OCI-LY1 (cell line): Measurements from ENCODE around the gene ZBTB24.

Experiments
- H2AFZ ChIP-seq: fragments of 200-600 bp; sonication (generic), shearing (Covaris generic); 2 replicates; pipeline ENCODE4 v1.6.0; 2014; ENCODE audit warnings: antibody characterized with exemption, mild to moderate bottlenecking, low read length
- H3F3A ChIP-seq: fragments of 200-600 bp; sonication (generic), shearing (Covaris generic); 2 replicates; pipeline ENCODE4 v1.6.0; 2014; ENCODE audit warnings: mild to moderate bottlenecking, antibody characterized with exemption, low read length, moderate library complexity; ENCODE audit not compliant: insufficient read depth
- H3K27ac ChIP-seq: fragments of 200-600 bp; sonication (generic); 2 replicates; pipeline ENCODE4 v1.5.1; 2014; ENCODE audit warnings: low read length, mixed run types, mild to moderate bottlenecking, low read depth; ENCODE audit not compliant: poor library complexity, severe bottlenecking
- H3K27me3 ChIP-seq: fragments of 200-600 bp; sonication (generic); 2 replicates; pipeline ENCODE4 v1.6.0; 2014; ENCODE audit warnings: antibody characterized with exemption, mild to moderate bottlenecking, low read length, moderate library complexity; ENCODE audit not compliant: insufficient read depth
- H3K36me3 ChIP-seq: fragments of 200-600 bp; sonication (generic); 2 replicates; pipeline ENCODE4 v1.6.1; 2014; ENCODE audit warnings: mild to moderate bottlenecking, antibody characterized with exemption, low read length, moderate library complexity, mixed read lengths; ENCODE audit not compliant: insufficient read depth
- H3K4me1 ChIP-seq: fragments of 200-600 bp; sonication (generic); 2 replicates; pipeline ENCODE4 v1.5.1; 2014; ENCODE audit warnings: mild to moderate bottlenecking, low read length, moderate library complexity; ENCODE audit not compliant: insufficient read depth, severe bottlenecking
- H3K4me2 ChIP-seq: fragments of 200-600 bp; sonication (generic), shearing (Covaris generic); 2 replicates; pipeline ENCODE4 v1.6.1; 2014; ENCODE audit warnings: low read length
- H3K4me3 ChIP-seq: fragments of 200-600 bp; sonication (generic); 2 replicates; pipeline ENCODE4 v1.5.1; 2014; ENCODE audit warnings: low read length, low read depth, mild to moderate bottlenecking, mixed read lengths; ENCODE audit not compliant: poor library complexity, severe bottlenecking
- H3K79me2 ChIP-seq: fragments of 200-600 bp; shearing (Covaris generic); 2 replicates; pipeline ENCODE4 v1.6.1; 2016; ENCODE audit warnings: mixed run types, low read length, mixed read lengths; ENCODE audit not compliant: insufficient read depth
- H3K9ac ChIP-seq: fragments of 200-600 bp; sonication (generic), shearing (Covaris generic); 2 replicates; pipeline ENCODE4 v1.6.1; 2014; ENCODE audit warnings: mild to moderate bottlenecking, low read length, mixed read lengths
- H3K9me2 ChIP-seq: fragments of 200-600 bp; sonication (generic), shearing (Covaris generic); 2 replicates; pipeline ENCODE4 v1.6.1; 2014; ENCODE audit warnings: low read depth, mild to moderate bottlenecking, low read length, mixed read lengths
- H3K9me3 ChIP-seq: fragments of 200-600 bp; shearing (Covaris generic); 2 replicates; pipeline ENCODE4 v1.6.1; 2014; ENCODE audit warnings: low read length, mixed read lengths
- H4K20me1 ChIP-seq: fragments of 200-600 bp; sonication (generic), shearing (Covaris generic); 2 replicates; pipeline ENCODE4 v1.6.0; 2016; ENCODE audit warnings: mild to moderate bottlenecking, low read length; ENCODE audit not compliant: insufficient read depth
- EZH2 ChIP-seq: fragments of 200-600 bp; sonication (generic), shearing (Covaris generic); IDR thresholded peaks from 2 replicates; pipeline ENCODE4 v1.8.0; 2017; ENCODE audit warnings: borderline replicate concordance, mixed run types, mild to moderate bottlenecking, antibody characterized with exemption, low read length, moderate library complexity, mixed read lengths
- TF ChIP-seq, protein P1 (sequence below): fragments of 200-600 bp; sonication (generic), shearing (Covaris generic); IDR thresholded peaks from 2 replicates; pipeline ENCODE4 v1.5.1; 2017; ENCODE audit warnings: mild to moderate bottlenecking, antibody characterized with exemption, low read length, moderate library complexity, mixed read lengths

Gene ZBTB24

DNA sequence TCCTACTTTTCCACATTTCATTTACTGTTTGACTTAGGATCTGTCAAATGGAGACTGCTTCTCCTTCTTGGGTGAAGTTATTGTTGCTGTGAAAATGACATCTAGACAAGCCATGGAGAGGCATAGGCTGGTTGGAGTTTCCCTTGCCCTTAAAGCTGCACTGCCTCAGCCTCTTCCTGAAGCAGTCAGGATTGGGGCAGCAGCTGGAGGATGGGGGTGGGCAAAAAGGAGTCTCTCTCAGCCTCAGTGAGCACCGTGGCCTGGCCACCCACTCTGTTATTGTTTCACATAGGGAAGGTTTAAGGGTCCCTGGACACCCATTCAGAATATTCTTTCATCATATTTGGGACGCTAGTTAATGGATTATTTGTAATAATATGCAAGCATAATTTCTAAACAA lies 7.7 kb upstream of the ZBTB24 start:
- Histone ChIP-seq H3K27ac (no peak overlapping the region), H3K4me1 (no peaks in the 10 kb centered on the region), H2AFZ (no peak overlapping the region), H3K9ac (no peak overlapping the region), H3K9me2 (no peaks in the 10 kb centered on the region), H4K20me1 (no peaks in the 10 kb centered on the region), H3F3A (no peaks in the 10 kb centered on the region), H3K36me3 (no peaks in the 10 kb centered on the region), H3K4me3 (no peak overlapping the region), H3K4me2 (no peak overlapping the region), H3K79me2 (no peaks in the 10 kb centered on the region), H3K27me3 (0 out of 2 replicates have a peak, but pooled peaks cover 5% of the 10 kb centered on the region), H3K9me3 (no peaks in the 10 kb centered on the region)
- no peak for TF ChIP-seq EZH2
- TF ChIP-seq, protein P1, sequence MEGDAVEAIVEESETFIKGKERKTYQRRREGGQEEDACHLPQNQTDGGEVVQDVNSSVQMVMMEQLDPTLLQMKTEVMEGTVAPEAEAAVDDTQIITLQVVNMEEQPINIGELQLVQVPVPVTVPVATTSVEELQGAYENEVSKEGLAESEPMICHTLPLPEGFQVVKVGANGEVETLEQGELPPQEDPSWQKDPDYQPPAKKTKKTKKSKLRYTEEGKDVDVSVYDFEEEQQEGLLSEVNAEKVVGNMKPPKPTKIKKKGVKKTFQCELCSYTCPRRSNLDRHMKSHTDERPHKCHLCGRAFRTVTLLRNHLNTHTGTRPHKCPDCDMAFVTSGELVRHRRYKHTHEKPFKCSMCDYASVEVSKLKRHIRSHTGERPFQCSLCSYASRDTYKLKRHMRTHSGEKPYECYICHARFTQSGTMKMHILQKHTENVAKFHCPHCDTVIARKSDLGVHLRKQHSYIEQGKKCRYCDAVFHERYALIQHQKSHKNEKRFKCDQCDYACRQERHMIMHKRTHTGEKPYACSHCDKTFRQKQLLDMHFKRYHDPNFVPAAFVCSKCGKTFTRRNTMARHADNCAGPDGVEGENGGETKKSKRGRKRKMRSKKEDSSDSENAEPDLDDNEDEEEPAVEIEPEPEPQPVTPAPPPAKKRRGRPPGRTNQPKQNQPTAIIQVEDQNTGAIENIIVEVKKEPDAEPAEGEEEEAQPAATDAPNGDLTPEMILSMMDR, result no peak

DNA sequence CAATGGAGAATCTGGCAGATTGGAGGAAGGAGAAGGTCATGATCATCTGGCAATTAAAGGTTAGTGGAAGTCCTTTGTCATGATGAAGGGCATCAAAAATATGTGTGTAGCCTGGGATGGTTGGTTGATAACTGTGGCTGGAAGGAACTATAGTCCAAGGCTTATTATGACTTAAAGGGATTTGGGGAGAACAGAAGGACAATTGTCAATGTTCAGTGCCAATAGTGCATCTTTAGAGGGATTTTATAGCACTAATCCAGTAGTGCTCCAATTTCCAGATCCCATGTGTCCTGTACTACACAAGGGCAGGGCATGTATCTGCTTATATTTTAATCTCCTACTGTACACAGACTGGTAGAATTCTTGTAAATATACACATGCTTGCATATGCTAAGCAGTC lies 5.0 kb upstream of the ZBTB24 start:
- Histone ChIP-seq H4K20me1 (no peaks in the 10 kb centered on the region), H3K27ac (no peak overlapping the region), H3K9me3 (no peaks in the 10 kb centered on the region), H3K79me2 (no peaks in the 10 kb centered on the region), H3K27me3 (0 out of 2 replicates have a peak, but pooled peaks cover 5% of the 10 kb centered on the region), H3K9ac (no peak overlapping the region), H3F3A (no peaks in the 10 kb centered on the region), H3K4me1 (no peaks in the 10 kb centered on the region), H3K36me3 (no peaks in the 10 kb centered on the region), H3K4me2 (no peak overlapping the region), H3K4me3 (no peak overlapping the region), H3K9me2 (no peaks in the 10 kb centered on the region), H2AFZ (no peak overlapping the region)
- TF ChIP-seq, protein P1, result no peak
- TF ChIP-seq EZH2, result no peak

DNA sequence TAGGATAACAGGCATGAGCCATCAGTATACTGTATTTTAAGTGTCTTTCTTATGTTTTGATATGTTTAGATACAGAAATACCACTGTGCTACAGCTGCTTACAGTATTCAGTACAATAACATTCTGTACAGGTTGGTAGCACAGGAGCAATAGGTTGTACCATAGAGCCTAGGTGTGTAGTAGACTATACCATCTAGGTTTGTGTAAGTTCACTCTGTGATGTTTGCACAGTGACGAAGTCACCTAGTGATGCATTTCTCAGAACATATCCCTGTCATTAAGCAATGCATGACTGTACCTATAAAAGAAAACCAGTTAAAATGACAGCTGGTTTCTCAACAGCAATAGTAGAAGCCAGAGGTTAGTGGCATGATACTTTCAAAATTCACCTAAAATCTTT lies 3.0 kb upstream of the ZBTB24 start:
- peaks cover 10% of the 10 kb centered on the region for H3K36me3 ChIP-seq
- H3K9me3 ChIP-seq, result no peaks in the 10 kb centered on the region
- 0 out of 2 replicates have a peak, but pooled peaks cover 5% of the 10 kb centered on the region for H3K27me3 ChIP-seq
- H3K4me3 ChIP-seq, result no peak overlapping the region
- no peaks in the 10 kb centered on the region for H3F3A ChIP-seq
- H3K27ac ChIP-seq, result no peak overlapping the region
- no peak overlapping the region for H2AFZ ChIP-seq
- H4K20me1 ChIP-seq, result no peaks in the 10 kb centered on the region
- no peak overlapping the region for H3K4me2 ChIP-seq
- TF ChIP-seq EZH2, result no peak
- TF ChIP-seq, protein P1, result no peak
- no peaks in the 10 kb centered on the region for H3K9me2 ChIP-seq
- H3K79me2 ChIP-seq, result peaks cover 15% of the 10 kb centered on the region
- H3K4me1 ChIP-seq, result peaks cover 11% of the 10 kb centered on the region
- no peak overlapping the region for H3K9ac ChIP-seq
